Middle frontal gyrus (tissue), 1 donor: ENCODE results near the gene FPGT.
"Not testable (repeated sequence)": the region's sequence is repeated elsewhere in the genome, so short reads cannot be mapped to it uniquely, and the experiment has no call there.

Experiments used
- DNase-seq: peaks from one replicate; pipeline ENCODE4 v3.0.0-alpha.2; 2015; ENCODE audit warnings: low spot score; ENCODE audit errors: extremely low spot score

Gene FPGT

DNA sequence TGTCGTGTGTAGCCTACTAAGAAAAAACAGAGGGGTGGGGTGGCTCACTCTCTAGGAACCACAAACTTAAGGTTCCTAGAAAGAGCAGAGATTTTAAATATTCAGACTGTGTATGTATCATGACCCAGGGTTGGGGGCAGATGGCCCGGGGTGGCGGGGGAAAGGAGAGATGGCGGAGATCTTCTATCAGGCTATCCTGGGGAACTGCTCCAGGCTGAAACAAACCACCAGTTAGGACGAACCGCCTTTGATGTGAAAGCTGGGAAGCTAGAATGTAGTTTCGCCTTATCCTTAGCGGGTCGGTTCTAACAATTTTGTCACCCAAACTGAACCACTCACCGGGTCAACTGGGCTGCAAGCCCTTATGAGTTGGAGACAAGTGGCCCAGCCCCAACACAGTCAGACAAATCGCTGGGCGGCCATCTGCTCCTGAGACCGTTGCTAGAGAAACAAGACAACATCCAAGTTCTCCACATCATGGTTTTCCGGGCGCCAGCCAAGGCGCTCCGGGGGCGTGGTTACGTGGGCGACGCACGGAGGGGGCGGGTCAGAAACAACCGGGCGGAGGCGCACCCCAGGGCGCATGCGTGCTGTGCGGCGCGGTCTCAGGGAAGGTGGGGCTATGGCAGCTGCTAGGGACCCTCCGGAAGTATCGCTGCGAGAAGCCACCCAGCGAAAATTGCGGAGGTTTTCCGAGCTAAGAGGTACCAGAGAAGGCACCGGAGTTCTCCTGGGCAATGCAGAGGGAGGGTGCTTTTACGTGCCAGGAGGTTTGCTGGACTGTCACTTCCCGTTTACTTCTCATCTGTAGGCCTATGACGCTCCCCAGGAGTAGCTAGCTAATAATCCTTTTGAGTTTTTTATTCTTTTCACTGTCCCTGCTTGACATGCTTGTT, at the start of gene FPGT, which contains the start of gene LRRIQ3:
FPGT (plus strand) TSS at position 586 of the 896 bp plus-strand sequence; CDS start at position 623, 37 bp downstream.
LRRIQ3 (minus strand) TSS at position 520 of the 896 bp plus-strand sequence. CDS start 14,492 bp downstream, outside the sequence.
- DNase-seq, result peak; percentile 87

DNA sequence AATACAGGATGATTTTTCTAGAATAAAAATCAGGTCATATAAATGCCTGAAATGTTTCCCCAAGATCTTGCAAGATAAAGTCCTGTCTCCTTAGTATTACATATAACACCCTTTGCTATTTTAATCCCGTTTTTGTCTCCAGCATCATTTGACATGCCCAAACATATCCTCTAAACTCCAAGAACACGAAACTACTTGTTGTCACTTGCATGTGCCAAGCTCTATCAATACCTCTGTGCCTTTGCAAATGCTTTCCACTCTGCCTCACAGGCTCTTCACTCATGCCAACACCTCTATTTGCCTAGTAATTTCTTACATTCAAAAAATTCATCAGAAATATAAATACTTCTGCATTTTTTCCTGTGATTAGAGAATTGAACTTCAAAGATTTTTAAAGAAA, 38.0 kb upstream of the FPGT start:
- no peak for DNase-seq

DNA sequence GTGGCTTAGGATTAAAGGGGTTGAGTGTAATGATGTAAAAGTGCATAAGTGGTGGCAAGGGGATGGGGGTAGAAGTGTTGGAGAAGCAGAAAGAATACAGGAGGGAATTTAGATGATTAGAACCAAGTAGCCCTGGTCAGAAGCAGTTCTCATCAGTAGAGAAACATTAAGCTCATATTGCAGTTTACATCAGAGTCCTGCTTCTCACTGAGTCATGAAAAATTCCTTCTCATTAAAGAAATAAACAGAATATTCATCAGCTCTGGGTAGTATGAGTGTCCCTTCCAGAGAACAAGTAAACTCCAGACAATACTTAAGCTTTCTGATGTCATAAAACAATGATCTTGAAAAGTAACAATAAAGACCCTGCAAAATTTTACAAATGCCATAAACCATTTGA, 36.5 kb upstream of the FPGT start:
- no peak for DNase-seq

DNA sequence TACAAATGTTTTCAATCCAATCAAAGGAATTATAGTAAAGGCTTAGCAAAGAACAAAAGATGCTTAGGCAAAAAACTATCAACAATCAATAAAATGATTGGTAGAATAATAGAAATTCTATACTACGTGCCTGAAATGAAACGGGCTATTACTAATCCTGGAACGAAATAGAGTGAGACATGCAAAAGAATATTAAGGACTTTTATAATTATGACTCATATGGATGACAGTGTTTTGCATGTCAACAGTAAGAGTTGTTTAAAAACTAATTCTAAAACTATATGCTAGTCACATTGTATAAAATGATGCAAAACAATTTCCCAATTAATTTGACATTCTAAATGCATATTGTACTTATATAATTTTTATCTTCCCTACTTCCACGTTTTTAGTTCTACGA, 35.7 kb upstream of the FPGT start:
- DNase-seq, result no peak

DNA sequence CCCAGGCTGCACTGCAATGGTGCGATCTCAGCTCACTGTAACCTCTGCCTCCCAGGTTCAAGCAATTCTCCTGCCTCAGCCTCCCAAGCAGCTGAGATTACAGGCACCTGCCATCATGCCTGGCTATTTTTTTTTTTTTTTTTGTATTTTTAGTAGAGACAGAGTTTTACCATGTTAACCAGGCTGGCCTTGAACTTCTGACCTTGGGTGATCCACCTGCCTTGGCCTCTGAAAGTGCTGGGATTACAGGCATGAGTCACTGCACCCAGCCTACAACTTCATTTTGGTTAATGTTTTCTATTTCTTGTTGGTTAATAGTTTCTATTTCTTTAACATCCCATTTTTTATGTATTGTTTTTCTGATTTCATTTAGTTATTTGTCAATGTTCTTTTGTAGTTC, 23.6 kb upstream of the FPGT start:
- DNase-seq, result not testable (repeated sequence)

DNA sequence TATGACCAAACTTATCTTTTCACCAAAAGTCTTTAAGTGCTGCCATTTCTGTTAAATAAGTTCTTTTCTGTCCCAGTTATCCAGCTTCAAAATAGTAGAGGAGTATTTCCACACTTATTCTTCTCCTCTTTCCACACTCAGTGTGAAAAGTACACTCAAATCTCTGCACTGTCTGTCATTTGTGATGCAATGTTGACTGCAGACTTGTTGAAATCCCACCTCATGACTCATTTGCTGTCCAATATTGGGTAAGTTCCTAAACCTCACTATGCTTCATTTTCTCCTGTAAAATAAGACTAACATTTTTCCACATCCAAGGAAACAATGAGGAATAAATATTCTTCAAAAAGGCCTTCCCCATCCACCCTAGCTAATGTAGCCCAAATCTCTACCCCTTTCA, 17.6 kb upstream of the FPGT start:
- no peak for DNase-seq

DNA sequence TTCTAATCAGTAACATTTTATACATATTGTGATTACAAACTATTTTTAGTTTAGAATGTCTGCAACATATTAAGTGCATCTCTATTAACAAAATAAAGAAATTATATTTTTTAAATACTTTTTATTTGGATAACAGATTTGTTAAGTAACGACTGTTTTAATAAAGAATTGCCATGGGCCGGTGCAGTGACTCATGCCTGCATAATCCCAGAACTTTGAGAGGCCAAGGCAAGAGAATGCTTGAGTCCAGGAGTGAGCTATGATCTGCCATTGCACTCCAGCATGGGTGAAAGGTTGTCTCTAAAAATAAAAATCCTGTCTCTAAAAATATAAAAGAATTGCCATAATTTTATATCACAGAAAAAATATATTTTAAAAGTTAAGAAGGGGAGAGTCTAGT, 4.1 kb upstream of the FPGT start:
- no peak for DNase-seq

DNA sequence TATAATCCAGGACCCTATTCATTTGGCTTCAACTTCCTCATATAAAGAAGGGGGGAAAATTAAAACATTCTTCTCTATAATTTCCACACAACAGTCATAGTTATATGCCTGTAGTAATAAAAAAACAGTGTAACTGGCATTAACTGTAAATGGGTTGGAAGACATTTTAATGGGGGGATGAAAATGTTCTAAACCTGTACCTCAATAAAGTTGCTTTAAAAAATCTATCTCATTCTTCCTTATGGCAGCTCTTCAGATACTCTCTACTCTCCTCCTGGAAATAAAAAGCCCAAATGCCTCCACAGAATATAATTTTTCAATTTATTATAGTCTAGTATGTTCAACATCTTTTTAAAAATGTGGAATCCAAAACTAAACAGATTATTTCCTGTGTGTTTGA, 2.7 kb upstream of the FPGT start:
- DNase-seq, result no peak

DNA sequence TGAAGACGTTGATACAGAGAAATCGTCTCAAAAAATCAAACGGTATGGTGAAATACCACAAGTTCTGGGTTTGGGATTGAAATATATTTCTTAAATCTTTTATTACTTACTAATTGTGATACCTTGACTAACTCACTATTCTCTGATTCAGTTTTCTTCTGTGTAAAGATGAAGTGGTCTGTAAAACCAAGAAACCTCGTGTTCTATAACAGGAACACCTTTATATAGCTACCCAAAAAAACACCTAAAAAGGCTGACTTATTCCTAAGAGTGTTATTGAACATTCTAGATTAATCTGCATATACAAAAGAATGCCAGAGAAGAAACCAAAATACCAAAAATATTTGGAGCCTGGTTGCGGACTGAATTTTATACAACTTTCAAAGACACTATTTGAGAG, 787 bp upstream of the FPGT start:
- DNase-seq, result no peak

DNA sequence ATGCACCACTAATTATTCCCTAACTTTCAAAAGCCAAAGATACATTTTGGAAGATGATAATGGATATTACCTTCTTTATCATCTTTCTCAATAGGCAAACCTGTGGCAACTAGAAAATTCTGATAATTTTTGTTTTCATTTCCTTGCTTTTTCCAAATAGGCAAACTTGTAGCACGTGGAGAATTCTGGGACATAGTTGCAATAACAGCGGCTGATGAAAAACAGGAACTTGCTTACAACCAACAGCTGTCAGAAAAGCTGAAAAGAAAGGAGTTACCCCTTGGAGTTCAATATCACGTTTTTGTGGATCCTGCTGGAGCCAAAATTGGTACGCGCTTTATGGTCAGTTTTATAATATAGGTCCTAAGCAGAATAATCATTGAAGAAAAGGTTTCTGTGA, 1.5 kb downstream of the FPGT start:
- DNase-seq, result no peak

DNA sequence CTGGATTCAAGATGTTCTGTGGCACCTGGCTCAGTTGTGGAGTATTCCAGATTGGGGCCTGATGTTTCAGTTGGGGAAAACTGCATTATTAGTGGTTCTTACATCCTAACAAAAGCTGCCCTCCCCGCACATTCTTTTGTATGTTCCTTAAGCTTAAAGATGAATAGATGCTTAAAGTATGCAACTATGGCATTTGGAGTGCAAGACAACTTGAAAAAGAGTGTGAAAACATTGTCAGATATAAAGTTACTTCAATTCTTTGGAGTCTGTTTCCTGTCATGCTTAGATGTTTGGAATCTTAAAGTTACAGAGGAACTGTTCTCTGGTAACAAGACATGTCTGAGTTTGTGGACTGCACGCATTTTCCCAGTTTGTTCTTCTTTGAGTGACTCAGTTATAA, 7.2 kb downstream of the FPGT start:
- DNase-seq, result no peak

DNA sequence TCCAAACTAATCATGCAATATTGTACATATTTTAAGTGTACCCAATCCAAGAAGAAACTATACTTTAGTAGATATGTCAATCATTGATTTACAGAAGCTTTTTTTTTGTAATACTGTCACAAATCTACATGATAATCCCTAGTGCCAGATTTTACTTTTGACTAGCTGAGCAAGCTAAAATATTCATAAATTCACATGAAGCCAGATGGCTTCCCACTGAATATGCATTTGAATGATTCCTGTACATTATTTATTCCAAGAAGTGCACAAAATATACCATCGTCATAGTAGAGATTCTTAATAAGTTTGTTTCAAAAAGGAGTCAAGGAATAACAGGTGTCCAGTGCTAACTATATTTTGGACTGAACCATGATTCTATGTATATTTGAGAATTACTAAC, 17.2 kb downstream of the FPGT start:
- no peak for DNase-seq

DNA sequence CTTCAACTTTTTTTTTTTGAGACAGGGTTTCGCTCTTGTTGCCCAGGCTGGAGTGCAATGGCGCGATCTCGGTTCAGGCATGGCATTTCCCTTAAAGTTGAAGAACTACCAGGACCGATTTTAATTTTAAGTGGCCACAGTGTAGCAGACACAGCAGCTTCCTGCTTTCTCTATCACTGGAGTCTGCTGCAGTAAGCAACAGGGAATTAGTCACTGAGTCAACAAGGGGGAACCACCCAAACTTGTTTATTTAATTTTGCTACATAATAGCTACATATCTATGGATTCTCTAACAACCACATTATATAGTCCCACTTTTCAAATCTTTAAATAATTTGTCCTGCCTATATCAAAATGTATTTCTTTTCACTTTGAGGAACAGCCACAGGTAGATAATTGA, 24.7 kb downstream of the FPGT start:
- no peak for DNase-seq

DNA sequence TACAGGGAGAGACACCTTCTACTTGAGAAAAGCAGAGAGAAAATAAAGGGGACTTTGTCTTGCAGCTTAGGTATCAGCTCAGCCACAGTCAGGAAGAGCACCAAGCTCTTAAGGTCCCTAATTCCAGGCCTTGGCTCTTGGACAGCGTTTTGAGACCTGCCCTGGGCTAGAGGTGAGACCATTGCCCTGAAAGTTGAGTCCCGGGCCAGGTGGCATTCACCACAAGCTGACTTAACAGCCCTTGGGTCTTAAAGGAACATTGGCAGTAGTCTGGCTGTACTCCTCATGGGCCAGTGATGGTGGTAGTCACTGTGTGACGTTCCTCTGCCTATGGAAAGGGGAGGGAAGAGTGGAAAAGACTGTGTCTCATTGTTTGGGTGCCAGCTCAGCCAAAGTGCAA, 25.4 kb downstream of the FPGT start:
- no peak for DNase-seq

DNA sequence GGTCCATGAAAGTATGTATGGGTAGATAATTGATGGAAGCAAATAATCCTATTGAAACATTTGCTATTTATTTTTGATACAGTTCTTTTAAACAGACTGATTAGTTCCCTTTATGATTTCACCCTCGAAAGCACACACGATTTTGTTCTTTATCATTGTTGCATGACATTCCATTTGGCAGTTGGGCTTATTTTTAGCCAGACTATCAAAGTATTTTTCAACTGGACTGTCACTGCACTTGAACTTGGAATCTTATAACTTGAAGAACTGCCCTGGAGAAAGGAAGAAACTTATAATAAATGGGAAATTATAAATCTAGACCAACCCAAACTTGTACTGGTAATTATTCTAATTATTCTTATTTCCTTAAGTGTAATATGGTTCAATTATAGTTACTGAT, 37.1 kb downstream of the FPGT start, which contains the start of gene TNNI3K:
TNNI3K (plus strand) TSS at position 235 of the 400 bp plus-strand sequence; CDS start at position 300, 65 bp downstream.
- no peak for DNase-seq

DNA sequence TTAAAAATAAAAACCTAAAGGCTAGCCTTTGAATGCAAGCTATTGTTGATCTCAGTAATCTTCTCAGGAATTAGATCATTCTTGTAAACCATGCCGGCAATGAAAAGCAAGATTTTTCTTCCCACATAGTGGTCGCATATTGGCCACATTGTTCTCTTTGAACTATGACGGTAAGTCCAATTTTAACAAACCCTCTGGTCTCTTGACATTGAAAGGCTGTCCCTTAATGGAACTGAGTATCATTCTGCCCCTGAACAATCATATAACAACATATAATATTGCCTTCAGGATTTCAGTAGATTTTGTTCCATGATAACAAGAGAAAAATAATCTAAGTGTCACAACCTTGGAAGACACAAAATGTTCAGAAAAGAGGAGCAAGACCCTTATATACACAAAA, 38.4 kb downstream of the FPGT start:
- no peak for DNase-seq

DNA sequence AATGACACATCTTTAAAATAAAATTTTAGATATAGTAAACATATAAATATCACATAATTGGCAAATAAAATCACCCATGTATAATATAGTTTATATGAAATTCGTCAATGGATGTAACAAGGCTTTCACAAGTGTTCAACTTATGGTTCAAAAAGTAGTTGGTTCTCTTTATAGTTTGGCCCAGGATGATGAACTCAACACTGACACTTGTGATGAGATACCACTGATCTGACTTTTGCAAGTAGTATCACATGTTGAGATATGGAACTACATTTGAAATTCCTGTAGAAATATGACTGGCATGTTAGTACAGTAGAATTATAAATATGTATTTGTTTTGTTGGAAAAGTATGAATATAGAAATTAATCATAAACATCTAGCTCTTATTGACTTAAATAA, 39.0 kb downstream of the FPGT start:
- DNase-seq, result no peak

DNA sequence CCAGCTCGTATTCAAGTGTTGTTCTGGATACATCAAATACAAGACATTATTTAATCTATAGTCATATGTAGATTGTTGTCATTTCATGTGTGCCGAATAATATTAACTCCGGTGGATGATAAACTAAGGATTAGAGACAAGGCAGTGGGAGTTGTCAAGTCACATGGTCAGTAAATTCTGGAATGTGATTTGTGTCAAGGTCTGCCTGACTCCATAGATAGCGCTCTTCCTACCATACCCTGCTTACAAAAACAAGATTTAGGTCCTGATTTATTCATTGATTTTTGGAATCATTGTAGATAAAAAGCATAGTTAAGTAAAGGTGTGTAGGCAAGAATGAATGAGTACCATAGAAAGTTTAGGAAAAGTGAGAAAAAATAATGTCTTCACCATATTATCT, 39.7 kb downstream of the FPGT start:
- no peak for DNase-seq

DNA sequence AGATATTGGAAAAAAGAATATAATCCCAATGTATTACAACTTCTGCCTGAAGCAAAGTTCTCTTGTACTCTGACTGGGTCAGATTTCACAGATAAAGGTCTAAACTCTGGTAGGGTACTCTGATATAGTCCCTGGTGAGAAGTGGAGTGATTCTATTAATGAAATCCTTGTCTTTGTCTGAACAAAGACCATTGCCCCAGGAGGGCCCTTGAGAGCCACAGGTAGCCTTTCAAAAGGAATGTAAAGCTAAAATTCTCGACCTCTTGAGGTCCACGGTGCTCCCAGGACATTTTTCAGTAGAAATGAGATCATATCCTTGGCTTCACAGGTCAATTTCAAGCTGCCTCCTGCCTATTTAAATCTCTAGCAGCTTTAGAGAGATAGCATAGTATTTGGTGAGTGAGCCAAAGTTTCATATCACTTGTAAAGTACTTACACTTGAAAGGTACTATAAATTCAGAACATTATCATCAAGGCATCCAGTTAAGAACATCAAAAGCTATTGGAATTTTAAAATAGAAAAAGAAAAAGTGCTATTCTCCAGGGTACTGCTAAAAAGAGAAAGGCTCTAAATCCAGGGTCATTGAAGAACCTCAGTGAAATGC, 47.2 kb downstream of the FPGT start:
- DNase-seq, result no peak

DNA sequence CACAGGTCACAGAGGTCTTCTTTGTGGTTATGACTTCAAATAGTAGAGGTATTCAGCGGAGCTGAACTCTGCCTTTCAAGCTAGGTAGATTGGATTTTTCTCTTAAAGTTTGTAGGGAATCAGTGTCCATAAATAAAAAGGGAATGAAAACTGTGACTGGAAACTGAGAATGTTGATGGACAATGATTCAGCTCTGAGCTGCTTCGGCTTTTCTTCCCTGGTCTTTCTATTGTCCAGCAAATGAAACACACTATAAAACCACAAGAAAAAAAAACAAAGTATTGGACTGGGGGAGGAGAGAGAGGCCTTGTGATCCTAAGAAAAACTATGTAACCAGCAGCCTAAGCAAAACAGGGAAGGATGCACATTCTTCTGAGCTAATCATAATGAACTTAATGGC, 48.3 kb downstream of the FPGT start:
- no peak for DNase-seq

DNA sequence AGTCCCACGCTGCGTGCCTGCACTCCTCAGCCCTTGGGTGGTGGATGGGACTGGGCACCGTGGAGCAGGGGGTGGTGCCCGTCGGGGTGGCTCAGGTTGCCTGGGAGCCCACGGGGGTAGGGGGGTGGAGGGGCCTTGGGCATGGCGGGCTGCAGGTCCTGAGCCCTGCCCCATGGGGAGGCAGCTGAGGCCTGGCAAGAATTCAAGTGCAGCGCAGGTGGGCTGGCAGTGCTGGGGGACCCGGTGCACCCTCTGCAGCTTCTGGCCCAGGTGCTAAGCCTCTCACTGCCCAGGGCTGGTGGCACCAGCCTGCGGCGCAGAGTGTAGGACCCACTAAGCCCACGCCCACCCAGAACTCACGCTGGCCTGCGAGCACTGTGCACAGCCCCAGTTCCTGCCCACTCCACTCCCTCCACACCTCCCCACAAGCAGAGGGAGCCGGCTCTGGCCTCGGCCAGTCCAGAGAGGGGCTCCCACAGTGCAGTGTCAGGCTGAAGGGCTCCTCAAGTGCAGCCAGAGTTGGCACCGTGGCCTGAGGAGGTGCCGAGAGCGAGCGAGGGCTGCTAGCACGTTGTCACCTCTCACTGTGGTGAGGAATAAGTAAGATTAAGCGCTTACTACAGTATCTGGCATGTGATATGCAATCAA, 50.0 kb downstream of the FPGT start:
- DNase-seq, result no peak

DNA sequence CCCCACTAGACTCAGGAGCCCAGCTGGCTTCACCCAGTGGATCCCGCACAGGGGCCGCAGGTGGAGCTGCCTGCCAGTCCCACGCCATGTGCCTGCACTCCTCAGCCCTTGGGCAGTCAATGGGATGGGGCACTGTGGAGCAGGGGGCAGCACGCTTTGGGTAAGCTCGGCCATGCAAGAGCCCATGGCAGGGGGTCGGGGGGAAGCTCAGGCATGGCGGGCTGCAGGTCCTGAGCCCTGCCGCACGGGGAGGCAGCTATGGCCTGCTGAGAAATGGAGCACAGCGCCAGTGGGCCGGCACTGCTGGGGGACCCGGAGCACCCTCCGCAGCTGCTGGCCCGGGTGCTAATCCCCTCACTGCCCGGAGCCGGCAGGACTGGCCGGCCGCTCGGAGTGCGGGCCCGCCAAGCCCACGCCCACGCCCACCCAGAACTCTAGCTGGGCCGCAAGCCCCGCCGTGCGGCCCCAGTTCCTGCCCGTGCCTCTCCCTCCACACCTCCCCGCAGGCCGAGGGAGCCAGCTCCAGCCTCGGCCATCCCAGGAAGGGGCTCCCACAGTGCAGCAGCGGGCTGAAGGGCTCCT, 55.3 kb downstream of the FPGT start:
- DNase-seq, result not testable (repeated sequence)
